GM13976 (cell line): ENCODE results near the gene ANAPC10.

ENCODE experiments used
- DNase-seq: peaks from one replicate; pipeline ENCODE4 v3.0.0; 2012; ENCODE audit warnings: low spot score
- CTCF ChIP-seq: IDR thresholded peaks from 2 replicates; pipeline ENCODE4 v1.5.1; 2012; ENCODE audit warnings: borderline replicate concordance, mild to moderate bottlenecking; ENCODE audit not compliant: insufficient read depth; ENCODE audit errors: extremely low read depth, missing control alignments, control extremely low read depth
- in situ Hi-C: fragments of 300-500 bp; cut with MboI; formaldehyde crosslinking; loops from one replicate; pipeline ENCODE4 v1.12.0; 2022; ENCODE audit warnings: low sequenced_read_pairs, mixed read lengths, inconsistent platforms; ENCODE audit not compliant: unreplicated experiment

ANAPC10 gene

GRCh38 chr4:145044341-145044740, 53.7 kb downstream of the ANAPC10 start:
- no peak for TF ChIP-seq CTCF
- DNase-seq, result no peak
- in situ Hi-C loops, result no loop called here

GRCh38 chr4:145043306-145043705, 54.7 kb downstream of the ANAPC10 start:
- in situ Hi-C loops, result no loop called here
- TF ChIP-seq CTCF, result no peak
- DNase-seq, result no peak

- in situ Hi-C loops, result no loop called here
- no peak for DNase-seq
- no peak for TF ChIP-seq CTCF
Observed at GRCh38 chr4:145042601-145043285, 55.3 kb downstream of the ANAPC10 start.

GRCh38 chr4:145041378-145041777, 56.6 kb downstream of the ANAPC10 start:
- peak; percentile 15 for DNase-seq
- in situ Hi-C loops, result no loop called here
- no peak for TF ChIP-seq CTCF

- no peak for TF ChIP-seq CTCF
- DNase-seq, result no peak
- in situ Hi-C loops, result no loop called here
Observed at GRCh38 chr4:145035494-145036136, 62.4 kb downstream of the ANAPC10 start.

GRCh38 chr4:145034727-145035211, 63.2 kb downstream of the ANAPC10 start:
- in situ Hi-C loops, result no loop called here
- TF ChIP-seq CTCF, result no peak
- DNase-seq, result no peak
